ENCODE data around the gene SMARCA4. TPM values are rescaled to one million over a fixed set of nuclear protein-coding genes. Genes with fewer than 3 reads are reported as not detected.

The SMARCA4 gene
- 177 and 178 TPM in 2 replicates for total RNA-seq

GRCh38 chr19:10960314-10961072 lies at the start of gene SMARCA4:
SMARCA4 (plus strand) TSS chr19:10961030; CDS start chr19:10984152, 23,122 bp downstream.
- peaks cover 39% of the 10 kb centered on the region for H3K4me1 Mint-ChIP-seq (ENCODE audit: low read depth)
- H3K27me3 Mint-ChIP-seq (ENCODE audit: insufficient read depth) = peaks cover under 1% of the 10 kb centered on the region
- no peaks in the 10 kb centered on the region for H3K9me3 Mint-ChIP-seq
- DNase-seq (ENCODE audit: low spot score) = peak; percentile 99
- H3K36me3 Mint-ChIP-seq (ENCODE audit: low read depth) = peaks cover 11% of the 10 kb centered on the region
- H3K27ac Mint-ChIP-seq = peak within 1 kb of the TSS; percentile 87
- H3K4me3 Mint-ChIP-seq = peak within 1 kb of the TSS; percentile 89
- intact Hi-C loops (cut with micrococcal nuclease) = loop anchor here (1.0 to 5.0 kb wide), 8 partner anchors 18 to 475 kb away; partner anchors contain the start of genes CARM1, DNM2, KRI1 and ODAD3

DNA sequence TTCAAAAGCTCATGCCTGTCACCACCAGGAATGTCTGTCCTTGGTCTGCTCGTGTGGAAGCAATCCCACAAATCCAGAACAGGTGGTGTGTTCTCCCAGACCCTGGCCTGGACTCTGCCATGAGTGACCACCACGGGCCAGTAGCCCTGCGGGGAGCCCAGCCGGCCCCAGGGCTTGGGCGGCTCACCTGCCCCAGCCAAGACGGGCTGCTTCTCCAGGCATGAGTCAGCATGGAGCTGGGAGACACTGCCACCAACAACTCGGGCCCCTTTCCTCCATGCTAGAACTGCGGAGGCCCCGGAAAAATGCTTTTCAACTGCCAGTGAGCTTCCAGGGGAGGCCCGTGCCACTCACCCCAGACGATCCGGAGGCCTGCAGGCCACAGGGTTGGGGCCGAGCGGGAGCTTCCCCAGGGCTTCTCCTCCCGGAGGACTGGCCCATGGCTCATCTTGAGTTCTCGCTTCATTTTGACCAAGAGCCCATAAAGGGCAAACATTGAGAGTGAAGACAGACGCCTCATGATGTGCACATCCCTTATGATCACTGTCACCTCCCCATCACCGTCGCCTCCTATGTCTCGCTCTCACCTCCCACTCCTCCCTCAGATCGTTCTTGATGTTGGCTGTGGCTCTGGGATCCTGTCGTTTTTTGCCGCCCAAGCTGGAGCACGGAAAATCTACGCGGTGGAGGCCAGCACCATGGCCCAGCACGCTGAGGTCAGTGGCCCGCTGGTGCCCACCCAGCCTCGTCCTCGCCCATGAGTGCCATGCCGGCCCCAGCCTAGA lies 49.1 kb upstream of the SMARCA4 start:
- intact Hi-C loops (cut with micrococcal nuclease) = no loop called here
- no peaks in the 10 kb centered on the region for H3K4me1 Mint-ChIP-seq (ENCODE audit: low read depth)
- H3K27ac Mint-ChIP-seq = no peak overlapping the region
- peaks cover 13% of the 10 kb centered on the region for H3K36me3 Mint-ChIP-seq (ENCODE audit: low read depth)
- H3K27me3 Mint-ChIP-seq (ENCODE audit: insufficient read depth) = no peaks in the 10 kb centered on the region
- H3K4me3 Mint-ChIP-seq = no peak overlapping the region
- no peak for DNase-seq (ENCODE audit: low spot score)
- H3K9me3 Mint-ChIP-seq = no peaks in the 10 kb centered on the region

- intact Hi-C loops (cut with micrococcal nuclease) = no loop called here
- no peak overlapping the region for H3K27ac Mint-ChIP-seq
- H3K27me3 Mint-ChIP-seq (ENCODE audit: insufficient read depth) = no peaks in the 10 kb centered on the region
- no peak overlapping the region for H3K4me3 Mint-ChIP-seq
- no peak for DNase-seq (ENCODE audit: low spot score)
- no peaks in the 10 kb centered on the region for H3K9me3 Mint-ChIP-seq
- peaks cover 13% of the 10 kb centered on the region for H3K36me3 Mint-ChIP-seq (ENCODE audit: low read depth)
- H3K4me1 Mint-ChIP-seq (ENCODE audit: low read depth) = no peaks in the 10 kb centered on the region
Observed at GRCh38 chr19:10912619-10913018, 48.2 kb upstream of the SMARCA4 start.

DNA sequence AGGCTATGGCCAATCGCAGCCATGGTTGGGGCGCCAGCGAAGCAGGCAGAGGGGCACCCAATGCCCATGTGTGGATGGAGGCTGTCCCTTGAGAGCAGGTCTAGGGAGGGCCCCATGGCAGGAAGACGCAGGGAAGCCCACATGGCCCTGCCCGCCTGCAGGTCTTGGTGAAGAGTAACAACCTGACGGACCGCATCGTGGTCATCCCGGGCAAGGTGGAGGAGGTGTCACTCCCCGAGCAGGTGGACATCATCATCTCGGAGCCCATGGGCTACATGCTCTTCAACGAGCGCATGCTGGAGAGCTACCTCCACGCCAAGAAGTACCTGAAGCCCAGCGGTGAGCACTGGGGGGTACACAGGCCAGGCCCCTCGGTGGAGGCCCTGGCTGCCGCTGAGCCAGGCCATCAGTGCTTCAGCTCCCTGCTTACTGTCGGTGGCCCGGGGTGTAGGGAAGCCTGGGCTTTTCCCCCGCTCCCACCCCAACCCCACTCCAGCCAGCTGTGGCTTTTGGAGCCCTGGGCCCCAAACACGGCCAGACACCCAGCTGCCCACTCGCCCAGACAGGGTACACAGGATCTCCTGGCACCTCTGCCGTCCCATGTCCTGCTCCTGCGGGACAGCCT lies 47.0 kb upstream of the SMARCA4 start:
- H3K9me3 Mint-ChIP-seq = no peaks in the 10 kb centered on the region
- no peak for DNase-seq (ENCODE audit: low spot score)
- H3K27ac Mint-ChIP-seq = no peak overlapping the region
- intact Hi-C loops (cut with micrococcal nuclease) = no loop called here
- H3K4me3 Mint-ChIP-seq = no peak overlapping the region
- peaks cover 12% of the 10 kb centered on the region for H3K36me3 Mint-ChIP-seq (ENCODE audit: low read depth)
- H3K27me3 Mint-ChIP-seq (ENCODE audit: insufficient read depth) = no peaks in the 10 kb centered on the region
- no peaks in the 10 kb centered on the region for H3K4me1 Mint-ChIP-seq (ENCODE audit: low read depth)

GRCh38 chr19:10915130-10916091 lies 45.4 kb upstream of the SMARCA4 start:
- H3K27me3 Mint-ChIP-seq (ENCODE audit: insufficient read depth) = no peaks in the 10 kb centered on the region
- intact Hi-C loops (cut with micrococcal nuclease) = no loop called here
- H3K36me3 Mint-ChIP-seq (ENCODE audit: low read depth) = peaks cover 12% of the 10 kb centered on the region
- H3K4me1 Mint-ChIP-seq (ENCODE audit: low read depth) = no peaks in the 10 kb centered on the region
- H3K27ac Mint-ChIP-seq = no peak overlapping the region
- no peak overlapping the region for H3K4me3 Mint-ChIP-seq
- DNase-seq (ENCODE audit: low spot score) = no peak
- H3K9me3 Mint-ChIP-seq = no peaks in the 10 kb centered on the region

DNA sequence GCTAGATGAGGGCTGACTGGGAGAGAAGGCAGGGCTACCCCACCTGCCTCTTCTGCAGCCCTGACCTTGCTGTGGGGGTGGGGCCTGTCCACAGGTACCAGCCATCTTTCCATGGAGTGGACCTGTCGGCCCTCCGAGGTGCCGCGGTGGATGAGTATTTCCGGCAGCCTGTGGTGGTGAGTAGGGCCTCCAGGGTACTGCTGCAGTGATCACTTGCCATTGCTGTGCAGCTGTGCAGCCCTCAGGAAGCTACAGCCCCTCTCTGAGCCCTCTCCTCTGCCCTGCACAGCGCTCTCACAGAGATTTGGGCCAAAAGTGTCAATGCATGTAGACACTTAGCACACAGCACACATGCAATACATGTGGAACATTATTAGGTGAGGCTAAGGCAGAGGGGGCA lies 44.2 kb upstream of the SMARCA4 start:
- intact Hi-C loops (cut with micrococcal nuclease) = no loop called here
- Mint-ChIP-seq H3K27ac (no peak overlapping the region), H3K9me3 (no peaks in the 10 kb centered on the region), H3K36me3 (ENCODE audit: low read depth) (peaks cover 13% of the 10 kb centered on the region), H3K4me3 (no peak overlapping the region), H3K4me1 (ENCODE audit: low read depth) (no peaks in the 10 kb centered on the region), H3K27me3 (ENCODE audit: insufficient read depth) (no peaks in the 10 kb centered on the region)
- no peak for DNase-seq (ENCODE audit: low spot score)

- H3K36me3 Mint-ChIP-seq (ENCODE audit: low read depth) = peaks cover 8% of the 10 kb centered on the region
- intact Hi-C loops (cut with micrococcal nuclease) = no loop called here
Observed at GRCh38 chr19:10918359-10918758, 42.5 kb upstream of the SMARCA4 start.

DNA sequence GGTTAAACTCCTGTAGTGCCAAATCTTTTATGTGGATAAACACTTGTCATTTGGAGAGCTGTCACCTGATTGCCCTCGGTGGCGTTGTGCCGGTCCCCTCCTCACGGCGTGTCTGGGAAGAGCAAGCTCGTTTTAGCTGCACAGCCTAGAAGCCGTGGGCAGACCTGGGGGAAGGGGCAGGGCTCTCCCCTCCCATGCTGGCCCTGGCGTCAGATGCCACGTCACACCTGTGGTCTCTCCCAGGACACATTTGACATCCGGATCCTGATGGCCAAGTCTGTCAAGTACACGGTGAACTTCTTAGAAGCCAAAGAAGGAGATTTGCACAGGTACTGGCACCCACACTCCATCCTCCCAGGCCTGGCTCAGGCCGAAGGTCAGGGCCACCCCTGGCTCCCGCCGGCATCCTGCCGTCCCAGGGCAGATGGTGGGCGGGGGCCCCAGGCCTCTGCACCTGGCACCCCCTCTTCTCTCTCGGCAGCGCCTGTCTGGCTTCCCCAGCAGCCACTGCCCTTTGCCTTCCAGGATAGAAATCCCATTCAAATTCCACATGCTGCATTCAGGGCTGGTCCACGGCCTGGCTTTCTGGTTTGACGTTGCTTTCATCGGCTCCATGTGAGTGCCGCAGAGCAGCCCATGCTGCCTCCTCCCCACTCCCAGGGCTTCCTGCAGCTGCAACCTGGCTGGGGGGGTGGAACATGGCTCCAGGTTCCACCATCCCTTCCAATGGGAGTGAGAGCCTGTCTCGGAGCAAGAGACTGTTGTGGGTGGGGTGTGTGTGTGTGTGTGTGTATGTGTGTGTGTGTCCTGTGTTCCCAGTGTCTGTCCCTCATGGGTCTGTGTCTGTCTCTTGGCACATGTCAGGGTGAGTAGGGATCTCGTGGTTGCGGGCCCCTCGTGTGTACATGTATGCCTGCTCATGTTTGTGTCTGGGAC lies 41.2 kb upstream of the SMARCA4 start:
- H3K9me3 Mint-ChIP-seq = no peaks in the 10 kb centered on the region
- no peaks in the 10 kb centered on the region for H3K27me3 Mint-ChIP-seq (ENCODE audit: insufficient read depth)
- intact Hi-C loops (cut with micrococcal nuclease) = no loop called here
- no peak overlapping the region for H3K4me3 Mint-ChIP-seq
- H3K36me3 Mint-ChIP-seq (ENCODE audit: low read depth) = peaks cover 8% of the 10 kb centered on the region
- H3K27ac Mint-ChIP-seq = no peak overlapping the region
- H3K4me1 Mint-ChIP-seq (ENCODE audit: low read depth) = no peaks in the 10 kb centered on the region
- DNase-seq (ENCODE audit: low spot score) = no peak

More at GRCh38 chr19:10918359-10918758, 42.5 kb upstream of the SMARCA4 start:
- no peaks in the 10 kb centered on the region for H3K4me1 Mint-ChIP-seq (ENCODE audit: low read depth)
- no peak overlapping the region for H3K4me3 Mint-ChIP-seq
- H3K9me3 Mint-ChIP-seq = no peaks in the 10 kb centered on the region
- no peak overlapping the region for H3K27ac Mint-ChIP-seq
- no peaks in the 10 kb centered on the region for H3K27me3 Mint-ChIP-seq (ENCODE audit: insufficient read depth)
- no peak for DNase-seq (ENCODE audit: low spot score)

GRCh38 chr19:10920288-10920655 lies 40.6 kb upstream of the SMARCA4 start:
- H3K27ac Mint-ChIP-seq = no peak overlapping the region
- no peak overlapping the region for H3K4me3 Mint-ChIP-seq
- no peaks in the 10 kb centered on the region for H3K4me1 Mint-ChIP-seq (ENCODE audit: low read depth)
- H3K9me3 Mint-ChIP-seq = no peaks in the 10 kb centered on the region
- intact Hi-C loops (cut with micrococcal nuclease) = no loop called here
- H3K27me3 Mint-ChIP-seq (ENCODE audit: insufficient read depth) = no peaks in the 10 kb centered on the region
- peaks cover 9% of the 10 kb centered on the region for H3K36me3 Mint-ChIP-seq (ENCODE audit: low read depth)
- no peak for DNase-seq (ENCODE audit: low spot score)

GRCh38 chr19:10920781-10921180 lies 40.0 kb upstream of the SMARCA4 start:
- Mint-ChIP-seq H3K4me1 (ENCODE audit: low read depth) (no peaks in the 10 kb centered on the region), H3K27ac (no peak overlapping the region), H3K36me3 (ENCODE audit: low read depth) (peaks cover 13% of the 10 kb centered on the region), H3K27me3 (ENCODE audit: insufficient read depth) (no peaks in the 10 kb centered on the region), H3K9me3 (no peaks in the 10 kb centered on the region), H3K4me3 (no peak overlapping the region)
- no peak for DNase-seq (ENCODE audit: low spot score)
- intact Hi-C loops (cut with micrococcal nuclease) = no loop called here

DNA sequence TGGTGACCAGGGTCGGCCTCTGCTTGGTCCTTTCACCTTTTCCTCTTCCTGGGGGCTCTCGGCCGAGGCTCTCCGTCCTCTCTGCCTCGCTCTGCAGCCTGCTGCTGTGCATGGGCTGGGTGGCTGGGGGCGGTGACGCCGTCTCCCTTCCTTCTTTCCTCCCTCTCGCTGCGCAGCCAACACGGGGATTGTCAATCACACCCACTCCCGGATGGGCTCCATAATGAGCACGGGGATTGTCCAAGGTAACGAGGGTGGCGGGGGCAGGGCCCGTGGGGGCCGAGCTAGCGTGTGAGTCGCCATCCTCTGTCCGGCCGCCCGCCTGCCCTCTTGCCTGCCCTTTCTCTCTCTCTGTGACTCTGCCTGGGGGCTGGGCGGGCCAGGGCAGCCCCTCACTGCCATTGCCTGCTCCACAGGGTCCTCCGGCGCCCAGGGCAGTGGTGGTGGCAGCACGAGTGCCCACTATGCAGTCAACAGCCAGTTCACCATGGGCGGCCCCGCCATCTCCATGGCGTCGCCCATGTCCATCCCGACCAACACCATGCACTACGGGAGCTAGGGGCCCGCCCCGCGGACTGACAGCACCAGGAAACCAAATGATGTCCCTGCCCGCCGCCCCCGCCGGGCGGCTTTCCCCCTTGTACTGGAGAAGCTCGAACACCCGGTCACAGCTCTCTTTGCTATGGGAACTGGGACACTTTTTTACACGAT lies 39.5 kb upstream of the SMARCA4 start:
- H3K27ac Mint-ChIP-seq = no peak overlapping the region
- DNase-seq (ENCODE audit: low spot score) = no peak
- intact Hi-C loops (cut with micrococcal nuclease) = no loop called here
- H3K36me3 Mint-ChIP-seq (ENCODE audit: low read depth) = peaks cover 13% of the 10 kb centered on the region
- no peak overlapping the region for H3K4me3 Mint-ChIP-seq
- no peaks in the 10 kb centered on the region for H3K4me1 Mint-ChIP-seq (ENCODE audit: low read depth)
- no peaks in the 10 kb centered on the region for H3K9me3 Mint-ChIP-seq
- no peaks in the 10 kb centered on the region for H3K27me3 Mint-ChIP-seq (ENCODE audit: insufficient read depth)
